RWPE1 (cell line): ENCODE data around the gene STARD3.

Experiments
- CTCF ChIA-PET: fragments of 350-600 bp; sonication (Branson Sonifier 250); formaldehyde crosslinking; extraction: SDS; loops from one replicate; lab custom pipeline; 2021; lab: Yijun Ruan, JAX
- POLR2A ChIA-PET: fragments of 400-600 bp; formaldehyde crosslinking; extraction: SDS; loops from one replicate; lab custom pipeline; 2020; ENCODE audit warnings: antibody characterized with exemption; ENCODE audit not compliant: low non-redundant PET; lab: Yijun Ruan, JAX
- DNase-seq: peaks from one replicate; pipeline ENCODE4 v3.0.0; 2012; ENCODE audit warnings: low spot score
- H3K27ac ChIP-seq: fragments of 450-650 bp; 2 replicates; pipeline ENCODE4 v1.5.1; 2017
- CTCF ChIP-seq: fragments of 450-650 bp; conservative IDR thresholded peaks from 2 replicates; pipeline ENCODE4 v1.5.1; 2017; ENCODE audit warnings: low read depth, mild to moderate bottlenecking

The STARD3 gene

DNA sequence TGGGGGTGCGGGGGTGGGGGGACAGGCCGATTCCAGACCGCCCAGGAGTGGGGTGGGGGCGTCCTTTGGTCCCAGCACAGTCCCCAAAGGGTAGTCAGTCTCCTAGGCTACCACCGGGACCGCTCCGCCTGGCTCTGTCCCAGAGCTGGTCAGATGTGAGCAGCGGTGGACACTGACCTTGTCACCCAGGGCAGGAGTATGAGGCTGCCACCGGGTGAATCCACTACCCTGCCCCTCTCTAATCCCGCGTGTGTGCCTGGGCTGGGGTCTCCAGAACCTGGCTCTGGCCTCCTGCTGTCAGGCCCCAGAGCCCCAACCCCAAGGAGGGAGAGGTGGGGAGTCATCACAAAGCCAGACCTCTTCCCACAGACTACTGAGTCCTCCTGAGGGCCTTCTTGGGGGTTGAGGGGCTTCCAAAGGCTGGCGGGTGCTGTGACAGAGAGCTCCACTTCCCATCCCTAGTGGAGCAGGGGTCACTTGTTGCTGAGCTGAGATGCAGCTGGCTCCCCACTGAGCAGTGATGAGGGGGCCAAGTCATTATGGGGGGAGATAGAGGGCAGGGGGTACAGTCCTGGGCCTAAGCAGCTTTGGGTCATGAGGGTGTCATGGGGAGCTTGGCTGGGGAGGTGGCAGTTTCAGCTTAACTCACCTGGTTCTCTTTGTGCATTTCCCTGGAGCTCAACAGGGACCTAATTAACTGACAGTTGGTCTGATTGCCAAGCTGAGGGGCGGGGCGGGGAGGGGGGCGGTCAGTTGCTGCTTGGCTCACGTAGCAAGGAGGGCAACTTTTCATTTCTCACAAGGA lies 9.0 kb upstream of the STARD3 start:
- no peak for DNase-seq
- no peak overlapping the region for H3K27ac ChIP-seq
- no peak for TF ChIP-seq CTCF
- ChIA-PET POLR2A (no interaction called here), CTCF (interaction anchor here (1.0 kb wide), 1 partner anchor 102 kb away, joined by 4 read pairs; the partner anchor contains the start of gene MIEN1)

GRCh38 chr17:39628655-39629493 lies 8.1 kb upstream of the STARD3 start:
- POLR2A ChIA-PET, result no interaction called here
- CTCF ChIA-PET, result interaction anchor here (0.7 to 1.0 kb wide), 2 partner anchors 44 to 101 kb away, joined by 3 to 4 read pairs; partner anchors contain the start of gene MIEN1
- no peak for DNase-seq

DNA sequence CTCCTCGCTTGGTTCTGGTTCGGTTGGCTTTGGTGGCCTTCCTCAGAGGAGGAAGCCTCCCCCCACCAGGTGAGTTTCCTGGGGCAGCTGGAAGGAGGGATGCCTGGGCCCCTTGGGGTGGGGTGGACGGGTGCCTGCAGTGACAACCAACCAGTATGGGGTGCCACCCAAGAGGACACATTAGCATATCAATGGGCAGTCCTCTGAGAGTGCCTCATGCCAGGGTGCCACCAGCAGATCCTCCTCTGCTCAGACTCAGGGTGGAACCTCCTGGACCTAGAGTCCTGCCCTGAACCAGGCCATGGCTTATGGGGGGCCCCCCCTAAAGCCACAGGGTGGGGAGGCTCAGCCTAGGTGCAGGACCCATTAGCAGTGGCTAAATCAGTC lies 7.5 kb upstream of the STARD3 start:
- no peak for DNase-seq
- ChIA-PET CTCF (no interaction called here), POLR2A (no interaction called here)
- no peak overlapping the region for H3K27ac ChIP-seq
- no peak for TF ChIP-seq CTCF

More at GRCh38 chr17:39628655-39629493, 8.1 kb upstream of the STARD3 start:
- TF ChIP-seq CTCF, result no peak
- H3K27ac ChIP-seq, result no peak overlapping the region

GRCh38 chr17:39629898-39630297 lies 7.0 kb upstream of the STARD3 start:
- H3K27ac ChIP-seq, result no peak overlapping the region
- no peak for DNase-seq
- ChIA-PET CTCF (interaction anchor here (1.3 kb wide), 1 partner anchor 11 kb away, joined by 3 read pairs; no protein-coding TSS in a partner anchor), POLR2A (no interaction called here)
- TF ChIP-seq CTCF, result no peak

DNA sequence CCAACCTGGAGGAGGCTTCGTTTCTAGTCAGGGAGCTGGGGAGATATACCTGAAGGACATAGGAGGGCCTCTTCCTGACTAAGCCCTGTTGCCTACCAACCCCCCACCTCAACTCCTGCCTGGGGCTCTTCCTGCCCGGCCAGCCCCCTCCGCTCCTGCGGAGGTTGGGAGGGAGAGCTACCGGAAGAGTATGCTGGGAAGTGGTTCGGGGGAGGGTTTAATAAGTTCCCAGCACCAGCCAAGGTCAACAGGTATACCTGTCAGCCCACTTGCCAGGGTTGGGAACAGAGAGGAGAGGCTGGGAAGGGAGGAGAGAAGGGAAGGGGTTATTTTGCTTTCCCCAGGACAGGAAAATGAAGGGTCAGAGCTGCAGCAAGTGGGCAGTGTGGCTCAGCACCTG lies 5.5 kb upstream of the STARD3 start:
- peak; percentile 55 for DNase-seq

More for the DNA sequence above, 5.5 kb upstream of the STARD3 start:
- no peak for TF ChIP-seq CTCF
- ChIA-PET POLR2A (interaction anchor here (0.6 kb wide), 1 partner anchor 208 kb away, joined by 4 read pairs; no protein-coding TSS in a partner anchor), CTCF (interaction anchor here (0.7 to 5.2 kb wide), 4 partner anchors 8 to 927 kb away, joined by 3 to 66 read pairs (median 3); no protein-coding TSS in a partner anchor)
- H3K27ac ChIP-seq, result no peak overlapping the region
